Activated CD4-positive, alpha-beta T cell treated with anti-CD3 and anti-CD28 coated beads, Interleukin-2, amount 50 U/mL, for 1 hour (primary cell): ENCODE data around the gene VGLL3.

Experiments used
- DNase-seq: peaks from one replicate; pipeline ENCODE4 v3.0.0-alpha.2; 2020

The VGLL3 gene

GRCh38 chr3:86948822-86949221 lies 42.1 kb downstream of the VGLL3 start:
- DNase-seq, result no peak

- DNase-seq, result no peak
Measured at GRCh38 chr3:86942206-86942605, 48.7 kb downstream of the VGLL3 start.

GRCh38 chr3:86938416-86939105 lies 52.4 kb downstream of the VGLL3 start:
- DNase-seq, result no peak

GRCh38 chr3:86937306-86937791 lies 53.6 kb downstream of the VGLL3 start:
- DNase-seq, result no peak

GRCh38 chr3:86934851-86935250 lies 56.1 kb downstream of the VGLL3 start:
- DNase-seq, result no peak

- DNase-seq, result no peak
Measured at GRCh38 chr3:86930831-86931230, 60.1 kb downstream of the VGLL3 start.

GRCh38 chr3:86930181-86930580 lies 60.8 kb downstream of the VGLL3 start:
- no peak for DNase-seq

GRCh38 chr3:86929046-86929445 lies 61.9 kb downstream of the VGLL3 start:
- DNase-seq, result no peak

GRCh38 chr3:86923071-86923491 lies 67.9 kb downstream of the VGLL3 start:
- no peak for DNase-seq

GRCh38 chr3:86921971-86922680 lies 68.8 kb downstream of the VGLL3 start:
- DNase-seq, result no peak

- no peak for DNase-seq
Measured at GRCh38 chr3:86914670-86915069, 76.3 kb downstream of the VGLL3 start.

- no peak for DNase-seq
Measured at GRCh38 chr3:86913160-86913559, 77.8 kb downstream of the VGLL3 start.

GRCh38 chr3:86895202-86895601 lies 95.7 kb downstream of the VGLL3 start:
- DNase-seq, result no peak

- no peak for DNase-seq
Measured at GRCh38 chr3:86890741-86891396, 100.1 kb downstream of the VGLL3 start.
